GM18505 (cell line): ENCODE measurements around the gene CLEC7A.

Source experiments
- ATAC-seq: cut with Tn5 transposase; IDR thresholded peaks from one replicate; pipeline ENCODE4 v1.9.1; 2021; ENCODE audit not compliant: unreplicated experiment
- POLR2A ChIP-seq: IDR thresholded peaks from 4 replicates; pipeline ENCODE4 v1.6.1; 2011; ENCODE audit warnings: borderline replicate concordance; ENCODE audit not compliant: insufficient read depth, insufficient read length; ENCODE audit errors: extremely low read depth

The CLEC7A gene

DNA sequence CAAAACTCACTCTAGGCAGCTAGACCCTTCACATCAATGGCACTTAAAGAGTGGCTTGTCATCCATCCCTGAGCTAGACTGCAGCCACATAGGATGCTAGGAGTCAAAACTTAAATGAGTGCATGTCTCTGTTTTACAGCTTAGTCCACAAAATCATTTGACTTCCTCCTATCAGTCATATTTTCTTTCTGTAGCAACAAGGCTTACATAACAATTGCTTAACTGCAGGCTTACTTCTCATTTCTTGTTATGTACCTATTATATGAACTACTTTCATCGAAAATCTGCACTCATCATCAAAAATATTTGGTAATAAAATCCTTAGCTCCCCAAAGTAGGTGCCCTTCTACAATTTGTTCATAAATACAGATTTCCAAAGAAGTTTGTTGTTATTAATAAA, 61.4 kb downstream of the CLEC7A start:
- TF ChIP-seq POLR2A: no peak
- no peak for ATAC-seq

DNA sequence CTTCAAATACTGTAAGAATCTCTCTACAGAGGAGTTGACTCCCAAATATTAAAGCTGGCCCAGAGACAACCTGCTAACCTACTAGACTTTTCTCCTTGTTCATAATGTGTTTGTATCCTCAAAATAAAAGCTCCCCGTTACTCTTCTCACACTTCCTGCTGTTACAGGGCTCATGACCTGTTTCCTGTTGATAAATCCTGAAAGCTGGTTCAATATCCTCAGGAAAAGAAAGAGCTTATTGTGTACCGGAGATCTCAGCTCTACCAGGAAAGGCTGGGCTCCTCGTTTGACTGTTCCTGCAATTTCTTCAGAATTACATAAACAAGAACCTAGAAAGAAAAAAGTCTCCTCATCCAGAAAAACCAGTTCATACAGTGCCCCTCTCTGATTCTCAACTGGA, 62.1 kb downstream of the CLEC7A start:
- TF ChIP-seq POLR2A: no peak

DNA sequence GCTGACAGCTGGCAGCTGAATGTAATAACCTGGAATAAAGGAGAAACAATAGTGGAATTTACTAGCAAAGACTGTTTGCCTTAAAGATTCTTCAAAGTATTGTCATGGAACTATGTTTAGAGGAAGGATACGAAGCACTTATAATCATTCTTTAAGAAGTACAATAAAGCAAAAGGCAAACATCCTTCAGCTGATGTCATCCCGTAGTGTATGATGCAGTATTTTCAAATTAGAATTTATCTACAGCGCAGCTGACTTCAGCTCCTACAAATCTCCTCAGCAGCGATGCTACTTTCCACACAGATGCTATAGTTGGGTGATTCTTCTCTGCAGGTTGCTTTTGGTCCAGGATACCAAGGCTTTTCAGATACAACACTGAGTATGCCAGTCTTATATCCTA, 62.7 kb downstream of the CLEC7A start:
- no peak for TF ChIP-seq POLR2A
- no peak for ATAC-seq

More for the DNA sequence above, 62.1 kb downstream of the CLEC7A start:
- no peak for ATAC-seq
